Effector memory CD4-positive, alpha-beta T cell (primary cell): Measurements from ENCODE around the gene OR5A2.
"Not testable (repeated sequence)": the region's sequence is repeated elsewhere in the genome, so short reads cannot be mapped to it uniquely, and the experiment has no call there.

Experiments used
- DNase-seq, 3 donors: peaks; one replicate each; pipeline ENCODE4 v3.0.0-alpha.2; 2020
- H3K27ac ChIP-seq: 2 replicates; pipeline ENCODE4 v1.7.0; 2013; ENCODE audit warnings: mild to moderate bottlenecking, low read length, moderate library complexity; ENCODE audit not compliant: insufficient read depth, poor library complexity, severe bottlenecking
- H3K27me3 ChIP-seq: replicated peaks from 2 replicates; pipeline ENCODE4 v1.7.0; 2013; ENCODE audit warnings: mild to moderate bottlenecking, low read length; ENCODE audit not compliant: insufficient read depth, control insufficient read depth, poor library complexity, severe bottlenecking
- H3K36me3 ChIP-seq: 2 replicates; pipeline ENCODE4 v1.7.0; 2013; ENCODE audit warnings: mild to moderate bottlenecking, low read length, moderate library complexity; ENCODE audit not compliant: control insufficient read depth, insufficient read depth
- H3K4me1 ChIP-seq: 2 replicates; pipeline ENCODE4 v1.7.0; 2013; ENCODE audit warnings: low read length, mild to moderate bottlenecking; ENCODE audit not compliant: control insufficient read depth, insufficient read depth, poor library complexity, severe bottlenecking
- H3K4me3 ChIP-seq: 2 replicates; pipeline ENCODE4 v1.7.0; 2013; ENCODE audit warnings: low read length, low read depth, mild to moderate bottlenecking; ENCODE audit not compliant: insufficient read depth, poor library complexity, severe bottlenecking
- H3K9me3 ChIP-seq: 2 replicates; pipeline ENCODE4 v1.7.0; 2013; ENCODE audit warnings: mild to moderate bottlenecking, low read length, moderate library complexity; ENCODE audit not compliant: control insufficient read depth
- total RNA-seq, 3 donors: gene quantifications; one replicate each; lab custom pipeline; 2026; lab: John Stamatoyannopoulos, UW

The OR5A2 gene
- total RNA-seq, result 0 reads per million in 3 donors

- Histone ChIP-seq H3K27ac (no peak within 1 kb of the TSS), H3K9me3 (no peaks in the 10 kb centered on the region), H3K4me1 (no peaks in the 10 kb centered on the region), H3K36me3 (no peaks in the 10 kb centered on the region), H3K4me3 (no peak within 1 kb of the TSS), H3K27me3 (no peaks in the 10 kb centered on the region)
- no peak for DNase-seq
Observed at GRCh38 chr11:59426361-59427067, at the start of gene OR5A2. OR5A2 (minus strand) TSS chr11:59426413; CDS start chr11:59422953, 3,460 bp downstream.

GRCh38 chr11:59475176-59475575 lies 49.0 kb upstream of the OR5A2 start:
- Histone ChIP-seq H3K4me1 (no peaks in the 10 kb centered on the region), H3K4me3 (no peak overlapping the region), H3K36me3 (no peaks in the 10 kb centered on the region), H3K27me3 (peaks cover 4% of the 10 kb centered on the region), H3K27ac (no peak overlapping the region), H3K9me3 (no peaks in the 10 kb centered on the region)
- DNase-seq, result no peak

GRCh38 chr11:59473015-59473414 lies 46.8 kb upstream of the OR5A2 start, which contains the start of gene OR4D10:
OR4D10 (plus strand) TSS chr11:59473315; CDS start chr11:59477430, 4,115 bp downstream.
- H3K36me3 ChIP-seq, result no peaks in the 10 kb centered on the region
- no peak for DNase-seq

GRCh38 chr11:59463190-59463641 lies 37.0 kb upstream of the OR5A2 start:
- DNase-seq, result no peak
- no peak overlapping the region for H3K4me3 ChIP-seq
- H3K27me3 ChIP-seq, result no peaks in the 10 kb centered on the region
- H3K4me1 ChIP-seq, result no peaks in the 10 kb centered on the region
- no peaks in the 10 kb centered on the region for H3K9me3 ChIP-seq
- no peak overlapping the region for H3K27ac ChIP-seq
- H3K36me3 ChIP-seq, result no peaks in the 10 kb centered on the region

More at GRCh38 chr11:59473015-59473414, 46.8 kb upstream of the OR5A2 start, which contains the start of gene OR4D10:
- H3K27ac ChIP-seq, result no peak within 1 kb of the TSS
- H3K9me3 ChIP-seq, result no peaks in the 10 kb centered on the region
- no peaks in the 10 kb centered on the region for H3K4me1 ChIP-seq
- H3K27me3 ChIP-seq, result peaks cover 4% of the 10 kb centered on the region
- H3K4me3 ChIP-seq, result no peak within 1 kb of the TSS

- Histone ChIP-seq H3K27ac (no peak overlapping the region), H3K27me3 (peaks cover 3% of the 10 kb centered on the region), H3K36me3 (no peaks in the 10 kb centered on the region), H3K9me3 (no peaks in the 10 kb centered on the region), H3K4me1 (no peaks in the 10 kb centered on the region), H3K4me3 (no peak overlapping the region)
- DNase-seq, result no peak
Observed at GRCh38 chr11:59459916-59460315, 33.7 kb upstream of the OR5A2 start.

GRCh38 chr11:59456661-59457060 lies 30.4 kb upstream of the OR5A2 start, which contains the start of gene OR4D6:
OR4D6 (plus strand) TSS chr11:59456961; CDS start chr11:59456961, 0 bp downstream.
- peaks cover 3% of the 10 kb centered on the region for H3K27me3 ChIP-seq
- no peaks in the 10 kb centered on the region for H3K36me3 ChIP-seq
- no peak for DNase-seq
- H3K27ac ChIP-seq, result no peak within 1 kb of the TSS
- H3K4me3 ChIP-seq, result no peak within 1 kb of the TSS
- no peaks in the 10 kb centered on the region for H3K9me3 ChIP-seq
- no peaks in the 10 kb centered on the region for H3K4me1 ChIP-seq

- Histone ChIP-seq H3K27ac (no peak overlapping the region), H3K9me3 (no peaks in the 10 kb centered on the region), H3K4me3 (no peak overlapping the region), H3K4me1 (no peaks in the 10 kb centered on the region), H3K36me3 (no peaks in the 10 kb centered on the region), H3K27me3 (no peaks in the 10 kb centered on the region)
- DNase-seq, result no peak
Observed at GRCh38 chr11:59448484-59448883, 22.3 kb upstream of the OR5A2 start.

- not testable (repeated sequence) for H3K9me3 ChIP-seq, DNase-seq
Observed at GRCh38 chr11:59445624-59446023, 19.4 kb upstream of the OR5A2 start.

GRCh38 chr11:59437770-59438169 lies 11.6 kb upstream of the OR5A2 start:
- H3K27me3 ChIP-seq, result no peaks in the 10 kb centered on the region
- H3K4me3 ChIP-seq, result no peak overlapping the region
- no peaks in the 10 kb centered on the region for H3K36me3 ChIP-seq
- H3K27ac ChIP-seq, result no peak overlapping the region
- DNase-seq, result no peak
- H3K4me1 ChIP-seq, result no peaks in the 10 kb centered on the region
- no peaks in the 10 kb centered on the region for H3K9me3 ChIP-seq

More at GRCh38 chr11:59445624-59446023, 19.4 kb upstream of the OR5A2 start:
- H3K4me1 ChIP-seq, H3K27ac ChIP-seq, H3K4me3 ChIP-seq, H3K27me3 ChIP-seq, H3K36me3 ChIP-seq: not testable (repeated sequence)

GRCh38 chr11:59436169-59436568 lies 10.0 kb upstream of the OR5A2 start, which contains the start of gene OR5A1:
OR5A1 (plus strand) TSS chr11:59436469; CDS start chr11:59443169, 6,700 bp downstream.
- Histone ChIP-seq H3K27ac (no peak within 1 kb of the TSS), H3K36me3 (no peaks in the 10 kb centered on the region)

More at GRCh38 chr11:59436169-59436568, 10.0 kb upstream of the OR5A2 start, which contains the start of gene OR5A1:
- DNase-seq, result no peak
- Histone ChIP-seq H3K4me3 (no peak within 1 kb of the TSS), H3K9me3 (no peaks in the 10 kb centered on the region), H3K4me1 (no peaks in the 10 kb centered on the region), H3K27me3 (no peaks in the 10 kb centered on the region)
